Trophoblast cell (in vitro differentiated cells and primary cell): ENCODE measurements around the gene NRF1.

ENCODE experiments used
- DNase-seq, 2 donors: peaks; one replicate each; pipeline ENCODE4 v3.0.0-alpha.2; 2016
- H2AFZ ChIP-seq: 2 replicates; pipeline ENCODE4 v1.6.1; 2013; ENCODE audit warnings: low read length, moderate library complexity, mild to moderate bottlenecking; ENCODE audit not compliant: insufficient read depth, poor library complexity
- H2AK5ac ChIP-seq: 2 replicates; pipeline ENCODE4 v1.6.1; 2013; ENCODE audit warnings: mild to moderate bottlenecking, low read length
- H2BK120ac ChIP-seq: 2 replicates; pipeline ENCODE4 v1.6.1; 2013; ENCODE audit warnings: low read length, mild to moderate bottlenecking, moderate library complexity; ENCODE audit not compliant: insufficient read depth, poor library complexity
- H2BK12ac ChIP-seq: 2 replicates; pipeline ENCODE4 v1.6.1; 2013; ENCODE audit warnings: mild to moderate bottlenecking, low read length, moderate library complexity
- H2BK5ac ChIP-seq: 2 replicates; pipeline ENCODE4 v1.6.1; 2013; ENCODE audit warnings: low read length, low read depth, moderate library complexity, mild to moderate bottlenecking; ENCODE audit not compliant: poor library complexity
- H3K14ac ChIP-seq: 2 replicates; pipeline ENCODE4 v1.6.1; 2013; ENCODE audit warnings: mild to moderate bottlenecking, low read length
- H3K18ac ChIP-seq: 2 replicates; pipeline ENCODE4 v1.6.1; 2013; ENCODE audit warnings: mild to moderate bottlenecking, low read length
- H3K23ac ChIP-seq: 2 replicates; pipeline ENCODE4 v1.6.1; 2013; ENCODE audit warnings: low read length
- H3K27ac ChIP-seq: 2 replicates; pipeline ENCODE4 v1.5.1; 2013; ENCODE audit warnings: low read depth, mild to moderate bottlenecking, inconsistent platforms, low read length, moderate library complexity
- H3K27me3 ChIP-seq: 2 replicates; pipeline ENCODE4 v1.6.1; 2013; ENCODE audit warnings: inconsistent platforms, mild to moderate bottlenecking, low read length, moderate library complexity; ENCODE audit not compliant: insufficient read depth
- H3K36me3 ChIP-seq, 2 experiments: 1 replicate in 1 of 2; 2 replicates in 1 of 2; pipeline ENCODE4 v1.6.1; 2013; ENCODE audit warnings: low read length in 2 of 2, mild to moderate bottlenecking in 2 of 2, moderate library complexity in 1 of 2; ENCODE audit not compliant: insufficient read depth in 2 of 2, control insufficient read depth in 1 of 2
- H3K4ac ChIP-seq: 2 replicates; pipeline ENCODE4 v1.6.1; 2013; ENCODE audit warnings: low read depth, mild to moderate bottlenecking, low read length, moderate library complexity
- H3K4me1 ChIP-seq, 2 experiments: 1 replicate in 1 of 2; 2 replicates in 1 of 2; pipeline ENCODE4 v1.6.1; 2013; ENCODE audit warnings: low read length in 2 of 2, mild to moderate bottlenecking in 2 of 2, moderate library complexity in 1 of 2; ENCODE audit not compliant: insufficient read depth in 2 of 2, control insufficient read depth in 1 of 2
- H3K4me2 ChIP-seq: 2 replicates; pipeline ENCODE4 v1.6.1; 2013; ENCODE audit warnings: inconsistent platforms, mild to moderate bottlenecking, low read length, moderate library complexity
- H3K4me3 ChIP-seq: 2 replicates; pipeline ENCODE4 v1.5.1; 2013; ENCODE audit warnings: mild to moderate bottlenecking, low read depth, low read length, inconsistent platforms
- H3K79me1 ChIP-seq: one replicate; pipeline ENCODE4 v1.6.1; 2013; ENCODE audit warnings: low read length
- H3K79me2 ChIP-seq: 2 replicates; pipeline ENCODE4 v1.6.1; 2013; ENCODE audit warnings: low read length, mild to moderate bottlenecking; ENCODE audit not compliant: control insufficient read depth, insufficient read depth, poor library complexity
- H3K9ac ChIP-seq: 2 replicates; pipeline ENCODE4 v1.6.1; 2013; ENCODE audit warnings: mild to moderate bottlenecking, low read length
- H3K9me3 ChIP-seq: 2 replicates; pipeline ENCODE4 v1.6.1; 2013; ENCODE audit warnings: low read depth, mild to moderate bottlenecking, control low read depth, inconsistent platforms, low read length; ENCODE audit not compliant: insufficient read depth
- H4K12ac ChIP-seq: 2 replicates; pipeline ENCODE4 v1.6.1; 2013; ENCODE audit warnings: low read depth, mild to moderate bottlenecking, low read length, moderate library complexity
- H4K8ac ChIP-seq: 2 replicates; pipeline ENCODE4 v1.6.1; 2013; ENCODE audit warnings: low read depth, mild to moderate bottlenecking, low read length, moderate library complexity
- H4K91ac ChIP-seq: one replicate; pipeline ENCODE4 v1.6.1; 2013; ENCODE audit warnings: low read depth, mild to moderate bottlenecking, low read length, moderate library complexity
- WGBS: extraction: QIAGEN DNeasy Blood & Tissue Kit; methylation state at CpG from one replicate; pipeline ENCODE4 v1.1.7; 2013; ENCODE audit warnings: missing lambda C conversion rate; ENCODE audit not compliant: insufficient read length, insufficient coverage; ENCODE audit errors: extremely low coverage; 5-methylcytosine and 5-hydroxymethylcytosine counted together

NRF1 gene

DNA sequence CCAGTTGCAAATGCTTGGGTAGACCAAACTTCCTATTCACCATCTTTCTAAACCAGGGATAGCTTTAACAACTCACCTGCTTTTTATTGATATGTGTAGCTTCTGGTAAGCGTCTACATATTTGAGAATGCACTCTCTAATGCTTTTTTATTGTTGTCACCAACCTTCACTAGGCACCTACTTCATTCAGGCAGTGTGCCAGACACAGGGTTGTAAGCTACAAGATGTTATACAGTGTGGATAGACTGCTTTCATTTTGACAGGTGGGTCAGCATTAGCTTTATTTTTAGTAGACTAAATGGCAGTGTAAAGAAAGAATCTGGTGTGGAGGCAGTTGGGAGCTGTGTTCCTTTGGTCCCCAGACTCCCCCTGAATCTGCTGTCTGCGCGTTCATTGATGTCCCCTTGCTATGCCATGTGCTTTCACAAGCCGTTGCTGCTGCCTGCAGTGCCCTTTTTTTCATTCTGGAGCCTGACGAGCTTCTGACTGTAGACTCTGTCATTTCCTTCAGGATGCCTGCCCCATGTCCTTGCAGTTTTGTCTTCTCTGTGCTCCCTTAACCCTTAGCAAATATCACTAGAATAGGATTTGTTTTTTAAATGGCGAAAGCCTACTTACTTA is 32.1 kb downstream of the NRF1 start:
- H2BK5ac ChIP-seq: no peak overlapping the region
- H3K18ac ChIP-seq: peak overlapping the region; percentile 29
- DNase-seq: no peak
- no peak overlapping the region for H2AFZ ChIP-seq
- no peak overlapping the region for H2AK5ac ChIP-seq
- WGBS: no CpG with 5 or more reads among the region's 6 CpGs
- H3K4me1 ChIP-seq: peaks cover 0 to 2% of the 10 kb centered on the region in 2 experiments
- H3K14ac ChIP-seq: no peak overlapping the region
- H3K9ac ChIP-seq: no peak overlapping the region
- H3K27ac ChIP-seq: no peak overlapping the region
- H3K4me2 ChIP-seq: no peak overlapping the region
- H3K9me3 ChIP-seq: no peaks in the 10 kb centered on the region
- no peak overlapping the region for H4K8ac ChIP-seq
- H2BK12ac ChIP-seq: no peak overlapping the region
- H3K4me3 ChIP-seq: no peak overlapping the region
- no peak overlapping the region for H3K23ac ChIP-seq
- H3K36me3 ChIP-seq: no peaks in the 10 kb centered on the region
- no peaks in the 10 kb centered on the region for H3K79me2 ChIP-seq
- H2BK120ac ChIP-seq: no peak overlapping the region
- no peaks in the 10 kb centered on the region for H3K79me1 ChIP-seq
- H3K4ac ChIP-seq: no peak overlapping the region
- H4K91ac ChIP-seq: no peak overlapping the region
- H4K12ac ChIP-seq: no peak overlapping the region
- no peaks in the 10 kb centered on the region for H3K27me3 ChIP-seq

DNA sequence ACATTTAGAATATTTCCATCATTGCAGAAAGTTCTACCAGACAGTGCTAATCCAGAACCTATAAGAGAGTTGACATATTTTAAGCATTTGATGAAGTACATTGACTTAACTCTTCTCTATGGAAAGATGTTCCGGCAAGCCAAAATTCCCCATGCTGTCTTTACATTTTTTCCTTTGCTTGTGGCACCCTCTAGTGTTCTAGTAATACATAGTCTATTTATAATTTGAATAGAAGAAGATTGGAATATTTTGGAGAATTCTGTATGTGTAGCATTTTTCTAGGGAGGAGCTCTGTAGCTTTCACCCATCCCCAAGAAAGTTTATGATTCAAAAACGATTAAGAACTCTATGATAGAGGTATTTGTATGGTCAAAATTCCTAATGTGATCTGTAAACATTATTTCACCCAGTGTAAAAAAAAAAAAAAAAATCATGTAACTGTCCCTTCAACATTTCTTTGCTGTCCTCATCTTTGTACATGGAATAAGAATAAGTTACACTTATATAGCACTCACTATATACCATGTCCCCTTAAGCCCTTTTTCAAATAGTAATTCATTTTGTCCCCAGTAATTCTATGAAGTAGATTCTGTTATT is 33.2 kb downstream of the NRF1 start:
- H4K91ac ChIP-seq: no peak overlapping the region
- H3K14ac ChIP-seq: no peak overlapping the region
- no CpG with 5 or more reads among the region's 2 CpGs for WGBS
- H3K9me3 ChIP-seq: no peaks in the 10 kb centered on the region
- H3K79me1 ChIP-seq: no peaks in the 10 kb centered on the region
- H3K4ac ChIP-seq: no peak overlapping the region
- DNase-seq: peak; percentile 11 to 75
- no peak overlapping the region for H2AFZ ChIP-seq
- H2BK5ac ChIP-seq: no peak overlapping the region
- no peak overlapping the region for H4K12ac ChIP-seq
- no peaks in the 10 kb centered on the region for H3K27me3 ChIP-seq
- H3K36me3 ChIP-seq: no peaks in the 10 kb centered on the region
- no peak overlapping the region for H3K4me3 ChIP-seq
- no peak overlapping the region for H2BK120ac ChIP-seq
- no peak overlapping the region for H3K23ac ChIP-seq
- H3K18ac ChIP-seq: no peak overlapping the region
- H4K8ac ChIP-seq: no peak overlapping the region
- no peak overlapping the region for H3K9ac ChIP-seq
- no peaks in the 10 kb centered on the region for H3K79me2 ChIP-seq
- no peak overlapping the region for H3K27ac ChIP-seq
- no peak overlapping the region for H2BK12ac ChIP-seq
- peaks cover 0 to 2% of the 10 kb centered on the region in 2 experiments for H3K4me1 ChIP-seq
- no peak overlapping the region for H3K4me2 ChIP-seq
- H2AK5ac ChIP-seq: no peak overlapping the region

DNA sequence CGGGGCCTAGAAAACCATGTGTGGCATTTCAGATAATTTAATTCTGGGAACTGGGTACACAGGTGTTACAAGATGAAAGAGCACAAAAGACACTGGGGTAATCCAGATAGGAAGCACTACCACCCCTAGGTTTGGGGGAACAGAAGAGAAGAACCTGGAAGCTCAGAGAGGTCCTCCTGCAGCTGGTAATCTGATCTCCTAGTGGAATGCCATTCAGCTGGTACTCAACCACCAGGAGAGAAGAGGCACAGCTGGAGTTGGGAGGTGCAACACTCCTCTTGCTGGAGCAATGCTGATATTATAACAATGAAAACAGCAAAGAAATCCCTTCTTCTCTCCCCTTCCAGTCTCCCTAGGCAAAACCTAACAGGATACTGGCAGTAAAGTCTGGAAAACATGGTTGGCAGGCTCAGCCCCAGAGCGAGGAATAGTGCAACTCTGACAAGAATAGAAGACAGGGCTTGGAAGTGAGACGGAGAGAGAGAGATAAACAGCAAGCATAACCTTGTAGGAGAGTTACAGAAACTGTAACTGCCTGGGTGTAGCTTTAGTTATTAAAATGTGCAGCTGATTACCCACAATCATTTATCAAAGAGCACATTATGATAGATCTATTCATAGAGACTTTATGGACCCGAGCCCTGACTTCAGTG is 35.0 kb downstream of the NRF1 start:
- Histone ChIP-seq H4K8ac (no peak overlapping the region), H2BK5ac (no peak overlapping the region), H2AK5ac (no peak overlapping the region), H2BK120ac (no peak overlapping the region), H3K18ac (no peak overlapping the region), H2AFZ (no peak overlapping the region), H3K79me2 (no peaks in the 10 kb centered on the region), H3K27ac (no peak overlapping the region), H3K4me1 (peaks cover 0 to 2% of the 10 kb centered on the region in 2 experiments), H3K14ac (no peak overlapping the region), H4K12ac (no peak overlapping the region), H3K27me3 (no peaks in the 10 kb centered on the region), H3K4ac (no peak overlapping the region), H3K9ac (no peak overlapping the region), H3K4me3 (no peak overlapping the region), H3K23ac (no peak overlapping the region), H3K9me3 (no peaks in the 10 kb centered on the region), H3K79me1 (no peaks in the 10 kb centered on the region), H2BK12ac (no peak overlapping the region), H3K36me3 (no peaks in the 10 kb centered on the region), H3K4me2 (no peak overlapping the region), H4K91ac (no peak overlapping the region)
- WGBS: no CpG with 5 or more reads among the region's 4 CpGs
- no peak for DNase-seq

DNA sequence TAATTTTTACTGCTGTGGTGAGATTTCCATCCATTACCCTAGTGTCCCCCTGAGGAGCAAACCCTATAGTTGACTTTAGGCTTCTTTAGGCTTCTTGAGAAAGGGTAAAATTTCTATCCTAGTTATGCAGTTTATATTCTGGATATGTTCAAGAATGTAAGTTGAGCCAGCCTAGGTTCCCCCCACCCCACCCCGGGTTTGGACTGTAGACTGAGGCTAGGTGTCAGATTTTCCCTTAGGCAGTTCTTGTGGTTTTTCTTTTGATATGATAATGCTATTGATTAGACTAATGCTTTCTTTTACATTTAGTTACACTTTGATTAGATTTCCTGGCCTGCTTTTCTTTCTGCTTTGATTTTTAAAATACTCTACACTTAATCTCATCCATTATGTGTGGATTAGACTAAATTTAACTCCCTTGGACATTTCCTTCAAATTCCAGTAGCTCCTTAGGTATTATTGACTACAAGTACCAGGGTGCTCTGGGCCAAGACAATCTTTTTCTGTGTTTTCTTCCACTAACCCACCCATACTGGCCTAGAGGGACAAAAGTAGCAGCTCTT is 37.7 kb downstream of the NRF1 start:
- Histone ChIP-seq H3K36me3 (no peaks in the 10 kb centered on the region), H4K12ac (no peak overlapping the region), H2AFZ (no peak overlapping the region), H2BK12ac (no peak overlapping the region), H3K9ac (no peak overlapping the region), H3K27me3 (no peaks in the 10 kb centered on the region), H3K4me2 (no peak overlapping the region), H3K27ac (no peak overlapping the region), H4K8ac (no peak overlapping the region), H3K9me3 (no peaks in the 10 kb centered on the region), H3K4me1 (peaks cover 0 to 2% of the 10 kb centered on the region in 2 experiments), H2BK120ac (no peak overlapping the region), H2BK5ac (no peak overlapping the region), H3K4ac (no peak overlapping the region), H3K18ac (no peak overlapping the region), H4K91ac (no peak overlapping the region), H2AK5ac (no peak overlapping the region), H3K79me2 (no peaks in the 10 kb centered on the region), H3K23ac (no peak overlapping the region), H3K4me3 (no peak overlapping the region), H3K79me1 (no peaks in the 10 kb centered on the region), H3K14ac (no peak overlapping the region)
- WGBS: no CpG with 5 or more reads among the region's 1 CpG
- no peak for DNase-seq
